ENCODE data around the gene BRPF3.
A peak's percentile ranks its signal among the peaks of the same experiment; 100 is the strongest.

The BRPF3 gene

GRCh38 chr6:36235309-36235708, 38.8 kb downstream of the BRPF3 start:
- no peak for DNase-seq
- Histone ChIP-seq H3K4me1 (ENCODE audit: control insufficient read depth, insufficient read depth, low read depth, low read length) (no peaks in the 10 kb centered on the region), H3K4ac (ENCODE audit: low read depth in 1 of 2, low read length in 2 of 2) (no peak overlapping the region), H3K27me3 (ENCODE audit: control insufficient read depth in 1 of 2, insufficient read depth in 1 of 2, low read length in 2 of 2) (no peaks in the 10 kb centered on the region), H3K4me2 (ENCODE audit: low read length, poor library complexity, severe bottlenecking) (no peak overlapping the region), H4K91ac (ENCODE audit: low read length) (no peak overlapping the region), H2BK15ac (ENCODE audit: low read depth, poor library complexity, severe bottlenecking) (peak overlapping the region; percentile 68), H3K18ac (ENCODE audit: low read depth in 1 of 2, low read length in 2 of 2) (no peak overlapping the region), H2BK5ac (ENCODE audit: low read depth, low read length, poor library complexity, severe bottlenecking) (no peak overlapping the region), H2AK5ac (ENCODE audit: low read length, severe bottlenecking) (no peak overlapping the region), H3K4me3 (ENCODE audit: insufficient read depth in 1 of 2, low read depth in 1 of 2, low read length in 2 of 2) (no peak overlapping the region), H3K27ac (ENCODE audit: low read length, poor library complexity, severe bottlenecking) (no peak overlapping the region), H3K36me3 (ENCODE audit: control insufficient read depth in 1 of 2, insufficient read depth in 2 of 2, low read depth in 1 of 2, low read length in 2 of 2) (peaks cover 36% of the 10 kb centered on the region in 2 experiments), H2BK12ac (ENCODE audit: low read length in 2 of 2) (no peak overlapping the region), H3K14ac (ENCODE audit: low read length in 2 of 2) (no peak overlapping the region), H4K8ac (ENCODE audit: low read length) (no peak overlapping the region), H3K79me1 (replicated peaks; ENCODE audit: low read length, poor library complexity, severe bottlenecking) (peaks cover 2% of the 10 kb centered on the region), H3K23ac (ENCODE audit: low read length in 2 of 2) (no peak overlapping the region), H2BK120ac (ENCODE audit: low read depth, low read length) (no peak overlapping the region), H2AFZ (ENCODE audit: low read depth, low read length) (no peak overlapping the region), H3K9me3 (ENCODE audit: control insufficient read depth, low read length) (no peaks in the 10 kb centered on the region), H3K9ac (ENCODE audit: low read length) (no peak overlapping the region)
- 62% methylated on average over 3 of the region's 3 CpGs for WGBS

GRCh38 chr6:36235862-36236261, 39.3 kb downstream of the BRPF3 start:
- Histone ChIP-seq H2AFZ (ENCODE audit: low read depth, low read length) (no peak overlapping the region), H3K27ac (ENCODE audit: low read length, poor library complexity, severe bottlenecking) (no peak overlapping the region), H3K27me3 (ENCODE audit: control insufficient read depth in 1 of 2, insufficient read depth in 1 of 2, low read length in 2 of 2) (no peaks in the 10 kb centered on the region), H3K4ac (ENCODE audit: low read depth in 1 of 2, low read length in 2 of 2) (no peak overlapping the region), H3K9me3 (ENCODE audit: control insufficient read depth, low read length) (no peaks in the 10 kb centered on the region), H3K4me2 (ENCODE audit: low read length, poor library complexity, severe bottlenecking) (no peak overlapping the region), H3K79me1 (replicated peaks; ENCODE audit: low read length, poor library complexity, severe bottlenecking) (no peaks in the 10 kb centered on the region), H2BK120ac (ENCODE audit: low read depth, low read length) (no peak overlapping the region), H3K18ac (ENCODE audit: low read depth in 1 of 2, low read length in 2 of 2) (no peak overlapping the region), H2AK5ac (ENCODE audit: low read length, severe bottlenecking) (no peak overlapping the region), H3K23ac (ENCODE audit: low read length in 2 of 2) (no peak overlapping the region), H2BK12ac (ENCODE audit: low read length in 2 of 2) (no peak overlapping the region), H2BK5ac (ENCODE audit: low read depth, low read length, poor library complexity, severe bottlenecking) (no peak overlapping the region), H4K8ac (ENCODE audit: low read length) (no peak overlapping the region), H3K9ac (ENCODE audit: low read length) (no peak overlapping the region), H4K91ac (ENCODE audit: low read length) (no peak overlapping the region), H2BK15ac (ENCODE audit: low read depth, poor library complexity, severe bottlenecking) (no peak overlapping the region), H3K36me3 (ENCODE audit: control insufficient read depth in 1 of 2, insufficient read depth in 2 of 2, low read depth in 1 of 2, low read length in 2 of 2) (peaks cover 30 to 31% of the 10 kb centered on the region in 2 experiments), H3K4me1 (ENCODE audit: control insufficient read depth, insufficient read depth, low read depth, low read length) (no peaks in the 10 kb centered on the region), H3K14ac (ENCODE audit: low read length in 2 of 2) (no peak overlapping the region), H3K4me3 (ENCODE audit: insufficient read depth in 1 of 2, low read depth in 1 of 2, low read length in 2 of 2) (no peak overlapping the region)
- WGBS = 97% methylated on average over 17 of the region's 17 CpGs
- DNase-seq = no peak

- Histone ChIP-seq H2AK5ac (ENCODE audit: low read length, severe bottlenecking) (no peak overlapping the region), H3K18ac (ENCODE audit: low read depth in 1 of 2, low read length in 2 of 2) (no peak overlapping the region), H2AFZ (ENCODE audit: low read depth, low read length) (no peak overlapping the region), H3K27ac (ENCODE audit: low read length, poor library complexity, severe bottlenecking) (no peak overlapping the region), H3K79me1 (replicated peaks; ENCODE audit: low read length, poor library complexity, severe bottlenecking) (no peaks in the 10 kb centered on the region), H3K23ac (ENCODE audit: low read length in 2 of 2) (no peak overlapping the region), H3K9me3 (ENCODE audit: control insufficient read depth, low read length) (no peaks in the 10 kb centered on the region), H2BK120ac (ENCODE audit: low read depth, low read length) (no peak overlapping the region), H4K8ac (ENCODE audit: low read length) (no peak overlapping the region), H4K91ac (ENCODE audit: low read length) (no peak overlapping the region), H3K4me2 (ENCODE audit: low read length, poor library complexity, severe bottlenecking) (no peak overlapping the region), H3K4ac (ENCODE audit: low read depth in 1 of 2, low read length in 2 of 2) (no peak overlapping the region), H3K14ac (ENCODE audit: low read length in 2 of 2) (no peak overlapping the region), H2BK12ac (ENCODE audit: low read length in 2 of 2) (no peak overlapping the region), H3K9ac (ENCODE audit: low read length) (no peak overlapping the region), H3K27me3 (ENCODE audit: control insufficient read depth in 1 of 2, insufficient read depth in 1 of 2, low read length in 2 of 2) (peaks cover 0 to 6% of the 10 kb centered on the region in 2 experiments), H2BK15ac (ENCODE audit: low read depth, poor library complexity, severe bottlenecking) (no peak overlapping the region), H2BK5ac (ENCODE audit: low read depth, low read length, poor library complexity, severe bottlenecking) (no peak overlapping the region), H3K4me1 (ENCODE audit: control insufficient read depth, insufficient read depth, low read depth, low read length) (no peaks in the 10 kb centered on the region), H3K36me3 (ENCODE audit: control insufficient read depth in 1 of 2, insufficient read depth in 2 of 2, low read depth in 1 of 2, low read length in 2 of 2) (peaks cover 0 to 12% of the 10 kb centered on the region in 2 experiments), H3K4me3 (ENCODE audit: insufficient read depth in 1 of 2, low read depth in 1 of 2, low read length in 2 of 2) (no peak overlapping the region)
- no peak for DNase-seq
- WGBS = 91% methylated on average over 5 of the region's 5 CpGs
Measured at GRCh38 chr6:36239774-36240173, 43.2 kb downstream of the BRPF3 start.

- H3K4me3 ChIP-seq (ENCODE audit: insufficient read depth in 1 of 2, low read depth in 1 of 2, low read length in 2 of 2) = peak overlapping the region in 1 of 2 experiments; percentile 53
- no peak overlapping the region for H4K8ac ChIP-seq (ENCODE audit: low read length)
- no peaks in the 10 kb centered on the region for H3K9me3 ChIP-seq (ENCODE audit: control insufficient read depth, low read length)
- WGBS = 86% methylated on average over 10 of the region's 10 CpGs
- H3K14ac ChIP-seq (ENCODE audit: low read length in 2 of 2) = no peak overlapping the region
- H3K79me1 ChIP-seq (replicated peaks; ENCODE audit: low read length, poor library complexity, severe bottlenecking) = no peaks in the 10 kb centered on the region
- H2AK5ac ChIP-seq (ENCODE audit: low read length, severe bottlenecking) = no peak overlapping the region
- H3K36me3 ChIP-seq (ENCODE audit: control insufficient read depth in 1 of 2, insufficient read depth in 2 of 2, low read depth in 1 of 2, low read length in 2 of 2) = no peaks in the 10 kb centered on the region
- no peaks in the 10 kb centered on the region for H3K4me1 ChIP-seq (ENCODE audit: control insufficient read depth, insufficient read depth, low read depth, low read length)
- H3K4ac ChIP-seq (ENCODE audit: low read depth in 1 of 2, low read length in 2 of 2) = no peak overlapping the region
- no peak overlapping the region for H2BK15ac ChIP-seq (ENCODE audit: low read depth, poor library complexity, severe bottlenecking)
- H2BK120ac ChIP-seq (ENCODE audit: low read depth, low read length) = no peak overlapping the region
- H3K27ac ChIP-seq (ENCODE audit: low read length, poor library complexity, severe bottlenecking) = no peak overlapping the region
- no peak overlapping the region for H2BK12ac ChIP-seq (ENCODE audit: low read length in 2 of 2)
- H2BK5ac ChIP-seq (ENCODE audit: low read depth, low read length, poor library complexity, severe bottlenecking) = no peak overlapping the region
- H3K23ac ChIP-seq (ENCODE audit: low read length in 2 of 2) = no peak overlapping the region
- H3K27me3 ChIP-seq (ENCODE audit: control insufficient read depth in 1 of 2, insufficient read depth in 1 of 2, low read length in 2 of 2) = peaks cover 0 to 6% of the 10 kb centered on the region in 2 experiments
- H4K91ac ChIP-seq (ENCODE audit: low read length) = no peak overlapping the region
- no peak overlapping the region for H3K9ac ChIP-seq (ENCODE audit: low read length)
- no peak for DNase-seq
- no peak overlapping the region for H3K18ac ChIP-seq (ENCODE audit: low read depth in 1 of 2, low read length in 2 of 2)
- no peak overlapping the region for H2AFZ ChIP-seq (ENCODE audit: low read depth, low read length)
- no peak overlapping the region for H3K4me2 ChIP-seq (ENCODE audit: low read length, poor library complexity, severe bottlenecking)
Measured at GRCh38 chr6:36241728-36242127, 45.2 kb downstream of the BRPF3 start.

Data from mesenchymal stem cell (in vitro differentiated cells and primary cell).